Coronary artery (tissue), 2 donors: ENCODE measurements around the gene NRG2.

Experiments
- DNase-seq: peaks from one replicate; pipeline ENCODE4 v3.0.0-alpha.2; 2017; ENCODE audit warnings: low spot score
- H3K27ac ChIP-seq, 2 donors: fragments of 200-600 bp; sonication (generic); one replicate each; pipeline ENCODE4 v1.5.1; 2016 to 2019
- H3K4me3 ChIP-seq: fragments of 200-600 bp; sonication (generic); 2 replicates; pipeline ENCODE4 v1.5.1; 2016; ENCODE audit warnings: mild to moderate bottlenecking, moderate library complexity
- CTCF ChIP-seq: fragments of 200-600 bp; sonication (generic); IDR thresholded peaks from one replicate; pipeline ENCODE4 v1.5.1; 2019; ENCODE audit warnings: antibody characterized with exemption

NRG2 gene

GRCh38 chr5:139906661-139907060 is 136.4 kb downstream of the NRG2 start:
- DNase-seq: no peak
- H3K4me3 ChIP-seq: no peak overlapping the region
- no peak overlapping the region for H3K27ac ChIP-seq
- no peak for TF ChIP-seq CTCF

- DNase-seq: no peak
- H3K27ac ChIP-seq: no peak overlapping the region
- H3K4me3 ChIP-seq: peak overlapping the region; percentile 70
Measured at GRCh38 chr5:139904816-139905661, 138.1 kb downstream of the NRG2 start.

DNA sequence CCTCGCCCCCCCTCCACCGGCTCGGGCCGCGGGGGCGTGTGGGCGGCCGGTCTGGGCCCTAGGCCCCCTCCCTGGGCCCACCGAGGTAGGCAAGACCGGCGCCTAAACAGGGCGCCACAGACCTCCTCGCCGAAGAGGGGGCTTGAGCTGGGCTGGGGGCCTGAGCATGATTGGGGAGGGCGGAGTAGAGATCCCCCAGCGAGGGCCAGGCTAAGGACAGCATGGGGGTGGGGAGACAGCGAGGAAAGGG is 138.6 kb downstream of the NRG2 start:
- H3K27ac ChIP-seq: no peak overlapping the region
- no peak for DNase-seq
- peak overlapping the region; percentile 70 for H3K4me3 ChIP-seq
- TF ChIP-seq CTCF: no peak

More at GRCh38 chr5:139904816-139905661, 138.1 kb downstream of the NRG2 start:
- no peak for TF ChIP-seq CTCF

GRCh38 chr5:139903795-139904565 is 139.1 kb downstream of the NRG2 start:
- DNase-seq: no peak
- H3K4me3 ChIP-seq: peak overlapping the region; percentile 70
- no peak overlapping the region for H3K27ac ChIP-seq
- no peak for TF ChIP-seq CTCF

DNA sequence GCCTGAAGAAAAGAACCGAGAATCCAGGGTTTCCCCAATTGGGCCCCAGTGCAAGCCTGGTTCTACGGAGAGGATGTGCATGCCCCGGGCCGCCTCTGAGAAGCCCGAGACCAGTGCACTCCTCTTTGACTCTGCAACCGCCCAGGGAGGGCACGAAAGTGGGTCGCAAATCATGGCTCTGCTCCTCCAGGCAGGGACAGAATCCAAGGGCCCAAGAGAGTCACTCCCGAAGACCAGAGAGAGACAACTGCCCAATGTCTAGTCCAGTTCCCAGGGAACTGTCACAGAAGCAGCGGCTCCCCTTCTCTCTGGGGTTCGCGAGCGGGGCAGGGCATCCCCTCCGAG is 139.7 kb downstream of the NRG2 start:
- Histone ChIP-seq H3K27ac (no peak overlapping the region), H3K4me3 (peak overlapping the region; percentile 70)
- TF ChIP-seq CTCF: no peak
- DNase-seq: no peak

GRCh38 chr5:139901986-139902385 is 141.1 kb downstream of the NRG2 start:
- DNase-seq: no peak
- no peak for TF ChIP-seq CTCF
- Histone ChIP-seq H3K4me3 (no peak overlapping the region), H3K27ac (no peak overlapping the region)

DNA sequence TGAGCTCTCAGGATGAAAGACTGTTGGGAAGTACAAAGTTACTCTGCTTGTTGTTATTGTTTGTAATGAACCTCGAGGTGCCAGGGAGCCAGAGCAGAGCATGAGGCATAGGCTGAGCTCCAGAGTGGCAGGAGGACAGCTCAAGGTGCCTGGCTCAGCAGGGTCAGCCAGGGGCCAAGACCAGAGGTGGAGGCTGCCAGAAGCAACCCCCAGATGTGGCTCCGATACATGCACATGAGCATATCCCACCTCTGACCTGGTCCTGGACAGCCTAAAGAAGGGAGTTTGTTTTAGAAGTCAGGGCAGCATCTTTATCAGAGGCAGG is 141.9 kb downstream of the NRG2 start:
- no peak overlapping the region for H3K27ac ChIP-seq
- no peak overlapping the region for H3K4me3 ChIP-seq
- no peak for TF ChIP-seq CTCF
- no peak for DNase-seq
